ENCODE data around the gene DDC. TPM values are rescaled to one million over a fixed set of nuclear protein-coding genes. Genes with fewer than 3 reads are reported as not detected.

DDC gene
- total RNA-seq, 1 donor from 2014 or later: not detected

DNA sequence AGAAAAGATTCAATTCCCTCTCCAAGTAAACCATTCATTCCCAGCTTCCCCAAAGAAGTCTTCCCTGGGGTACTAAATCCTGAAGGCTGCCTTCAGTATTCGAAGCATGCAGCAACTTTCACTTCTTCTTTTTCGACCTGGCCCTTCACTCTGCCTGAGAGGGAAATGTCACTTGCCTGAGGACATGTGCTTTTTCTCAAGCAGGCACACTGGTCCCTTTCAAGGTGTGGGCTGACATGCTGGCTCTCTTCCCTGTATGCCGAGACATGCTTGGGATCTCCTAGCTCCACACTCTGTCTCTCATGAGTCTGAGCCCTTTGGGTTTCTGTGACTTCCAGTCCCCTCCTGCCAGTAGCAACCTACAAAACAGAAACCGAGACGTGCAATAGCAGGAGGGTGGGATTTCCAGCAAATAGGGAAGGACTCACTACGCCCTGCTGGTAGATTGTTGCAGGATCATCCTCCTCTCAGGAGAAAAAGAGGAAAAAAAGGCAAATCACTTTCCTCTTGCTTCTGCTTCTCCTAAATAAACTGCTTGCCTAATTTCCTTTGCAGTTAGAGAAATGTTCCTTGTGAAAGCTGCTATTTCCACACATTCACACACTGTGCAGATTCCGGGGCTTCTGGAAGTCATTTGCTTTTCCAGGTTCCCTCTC, 148.6 kb downstream of the DDC start:
- H3K27ac Mint-ChIP-seq (ENCODE audit: unreplicated experiment): no peak overlapping the region
- no peak overlapping the region for H3K4me3 Mint-ChIP-seq (ENCODE audit: unreplicated experiment)
- DNase-seq (ENCODE audit: low spot score): no peak
- H3K36me3 Mint-ChIP-seq (ENCODE audit: low read depth): no peaks in the 10 kb centered on the region
- peaks cover 3% of the 10 kb centered on the region for H3K27me3 Mint-ChIP-seq (ENCODE audit: low read depth)
- no peaks in the 10 kb centered on the region for H3K4me1 Mint-ChIP-seq (ENCODE audit: low read depth)
- no peaks in the 10 kb centered on the region for H3K9me3 Mint-ChIP-seq (ENCODE audit: low read depth)
- TF ChIP-seq, protein P1, sequence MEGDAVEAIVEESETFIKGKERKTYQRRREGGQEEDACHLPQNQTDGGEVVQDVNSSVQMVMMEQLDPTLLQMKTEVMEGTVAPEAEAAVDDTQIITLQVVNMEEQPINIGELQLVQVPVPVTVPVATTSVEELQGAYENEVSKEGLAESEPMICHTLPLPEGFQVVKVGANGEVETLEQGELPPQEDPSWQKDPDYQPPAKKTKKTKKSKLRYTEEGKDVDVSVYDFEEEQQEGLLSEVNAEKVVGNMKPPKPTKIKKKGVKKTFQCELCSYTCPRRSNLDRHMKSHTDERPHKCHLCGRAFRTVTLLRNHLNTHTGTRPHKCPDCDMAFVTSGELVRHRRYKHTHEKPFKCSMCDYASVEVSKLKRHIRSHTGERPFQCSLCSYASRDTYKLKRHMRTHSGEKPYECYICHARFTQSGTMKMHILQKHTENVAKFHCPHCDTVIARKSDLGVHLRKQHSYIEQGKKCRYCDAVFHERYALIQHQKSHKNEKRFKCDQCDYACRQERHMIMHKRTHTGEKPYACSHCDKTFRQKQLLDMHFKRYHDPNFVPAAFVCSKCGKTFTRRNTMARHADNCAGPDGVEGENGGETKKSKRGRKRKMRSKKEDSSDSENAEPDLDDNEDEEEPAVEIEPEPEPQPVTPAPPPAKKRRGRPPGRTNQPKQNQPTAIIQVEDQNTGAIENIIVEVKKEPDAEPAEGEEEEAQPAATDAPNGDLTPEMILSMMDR (IDR thresholded peaks at IDR 0.05): no peak

DNA sequence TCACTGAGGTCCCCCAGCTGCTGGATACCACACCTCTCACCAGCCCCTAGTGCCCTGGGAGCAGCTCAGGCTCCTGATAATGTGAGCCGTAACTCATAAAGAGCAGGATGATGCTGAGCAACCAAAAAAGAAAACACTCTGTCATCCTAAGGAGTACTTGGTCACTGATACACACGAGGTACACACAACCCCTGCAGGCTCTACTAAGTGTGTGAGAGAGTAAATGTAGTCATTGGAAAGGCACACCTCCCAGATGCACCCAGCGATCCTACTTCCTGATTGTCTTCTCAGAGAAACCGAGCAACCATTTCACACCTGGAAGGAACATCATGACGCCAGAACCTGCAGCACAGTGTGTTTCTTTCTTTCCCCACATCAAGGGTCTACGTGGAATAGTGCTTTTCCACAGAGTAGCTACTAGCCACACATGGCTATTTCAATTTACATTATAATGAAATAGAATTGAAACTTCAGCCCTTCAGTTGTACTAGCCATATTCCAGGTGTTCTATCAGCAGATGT, 149.3 kb downstream of the DDC start:
- H3K4me1 Mint-ChIP-seq (ENCODE audit: low read depth): no peaks in the 10 kb centered on the region
- H3K27ac Mint-ChIP-seq (ENCODE audit: unreplicated experiment): no peak overlapping the region
- TF ChIP-seq, protein P1 (IDR thresholded peaks at IDR 0.05): no peak

DNA sequence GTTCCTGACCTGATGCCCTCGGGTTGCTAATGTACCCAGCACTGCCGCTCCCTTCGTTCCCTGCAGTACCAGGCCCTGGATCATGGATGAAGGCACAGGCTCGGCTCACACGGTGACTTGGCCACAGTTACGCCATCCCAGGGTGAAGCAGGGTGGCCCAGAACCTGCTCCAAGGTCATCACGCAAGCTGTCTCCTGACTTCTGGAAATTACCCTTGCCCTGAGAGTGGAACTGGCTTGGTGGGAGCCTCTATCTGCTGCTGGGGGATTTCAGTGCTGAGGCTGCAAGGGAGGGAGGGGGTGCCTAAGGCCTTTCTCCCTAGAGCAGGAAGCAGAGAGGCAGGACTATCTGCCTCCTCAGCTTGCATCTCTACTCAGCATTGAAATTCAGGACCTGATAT, 151.6 kb downstream of the DDC start:
- H3K4me3 Mint-ChIP-seq (ENCODE audit: unreplicated experiment): no peak overlapping the region
- no peak overlapping the region for H3K27ac Mint-ChIP-seq (ENCODE audit: unreplicated experiment)
- H3K27me3 Mint-ChIP-seq (ENCODE audit: low read depth): peaks cover 7% of the 10 kb centered on the region
- H3K9me3 Mint-ChIP-seq (ENCODE audit: low read depth): no peaks in the 10 kb centered on the region
- TF ChIP-seq, protein P1 (IDR thresholded peaks at IDR 0.05): no peak
- no peaks in the 10 kb centered on the region for H3K4me1 Mint-ChIP-seq (ENCODE audit: low read depth)
- no peak for DNase-seq (ENCODE audit: low spot score)
- no peaks in the 10 kb centered on the region for H3K36me3 Mint-ChIP-seq (ENCODE audit: low read depth)

More for the DNA sequence above, 149.3 kb downstream of the DDC start:
- no peak for DNase-seq (ENCODE audit: low spot score)
- peaks cover 3% of the 10 kb centered on the region for H3K27me3 Mint-ChIP-seq (ENCODE audit: low read depth)
- no peaks in the 10 kb centered on the region for H3K36me3 Mint-ChIP-seq (ENCODE audit: low read depth)
- no peaks in the 10 kb centered on the region for H3K9me3 Mint-ChIP-seq (ENCODE audit: low read depth)
- no peak overlapping the region for H3K4me3 Mint-ChIP-seq (ENCODE audit: unreplicated experiment)

DNA sequence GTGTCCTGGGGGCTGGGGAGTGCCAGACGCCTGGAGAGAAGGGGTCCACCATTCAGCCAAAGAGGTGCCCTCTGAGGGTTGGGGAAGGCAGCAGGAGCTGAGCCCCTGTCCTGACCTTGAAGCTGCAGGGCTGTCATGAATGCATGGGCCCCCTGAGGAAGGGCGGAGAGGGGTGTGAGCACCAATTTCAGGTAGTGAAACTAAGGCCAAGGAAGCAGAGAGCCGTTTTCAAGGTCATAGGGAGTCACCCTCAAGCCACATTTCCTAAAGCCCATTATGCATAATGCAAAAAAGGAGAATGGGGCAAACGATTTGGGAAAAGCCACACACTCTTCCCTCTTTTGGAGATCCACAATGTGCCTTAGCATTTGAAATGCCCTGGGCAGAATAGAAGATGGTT, 152.2 kb downstream of the DDC start:
- H3K36me3 Mint-ChIP-seq (ENCODE audit: low read depth): no peaks in the 10 kb centered on the region
- no peak for DNase-seq (ENCODE audit: low spot score)
- peaks cover 13% of the 10 kb centered on the region for H3K27me3 Mint-ChIP-seq (ENCODE audit: low read depth)
- no peak overlapping the region for H3K27ac Mint-ChIP-seq (ENCODE audit: unreplicated experiment)
- no peaks in the 10 kb centered on the region for H3K4me1 Mint-ChIP-seq (ENCODE audit: low read depth)
- no peaks in the 10 kb centered on the region for H3K9me3 Mint-ChIP-seq (ENCODE audit: low read depth)
- no peak overlapping the region for H3K4me3 Mint-ChIP-seq (ENCODE audit: unreplicated experiment)
- TF ChIP-seq, protein P1 (IDR thresholded peaks at IDR 0.05): no peak

DNA sequence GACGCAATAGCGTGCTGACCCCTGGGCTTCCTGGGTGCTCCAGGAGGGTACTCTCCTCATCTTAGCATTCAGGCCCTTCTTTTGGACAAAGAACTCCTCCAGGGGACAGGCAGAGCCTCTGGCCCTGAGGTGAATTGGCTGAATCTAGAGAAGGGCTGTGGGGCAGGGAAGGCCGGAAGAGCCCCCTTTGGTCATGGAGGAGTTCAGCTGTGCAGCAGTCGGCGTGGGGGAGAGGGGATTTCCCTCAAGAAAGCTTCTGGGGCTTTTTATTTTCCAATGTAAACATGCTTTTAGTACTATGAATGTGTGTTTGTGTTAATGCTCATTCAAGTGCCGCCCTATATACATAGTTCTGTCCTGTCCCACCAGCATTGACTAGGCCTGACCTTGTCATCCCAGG, 153.9 kb downstream of the DDC start:
- DNase-seq (ENCODE audit: low spot score): no peak
- H3K9me3 Mint-ChIP-seq (ENCODE audit: low read depth): no peaks in the 10 kb centered on the region
- no peak overlapping the region for H3K27ac Mint-ChIP-seq (ENCODE audit: unreplicated experiment)
- TF ChIP-seq, protein P1 (IDR thresholded peaks at IDR 0.05): no peak
- H3K27me3 Mint-ChIP-seq (ENCODE audit: low read depth): peaks cover 29% of the 10 kb centered on the region
- H3K36me3 Mint-ChIP-seq (ENCODE audit: low read depth): no peaks in the 10 kb centered on the region
- no peaks in the 10 kb centered on the region for H3K4me1 Mint-ChIP-seq (ENCODE audit: low read depth)
- no peak overlapping the region for H3K4me3 Mint-ChIP-seq (ENCODE audit: unreplicated experiment)
